ENCODE data around the gene FAM3D. TPM values are rescaled to one million over a fixed set of nuclear protein-coding genes. Genes with fewer than 3 reads are reported as not detected.

The FAM3D gene
- total RNA-seq, 4 donors from 2014 or later, result 1.2 to 4.0 (median 1.4) TPM; not detected in 1

DNA sequence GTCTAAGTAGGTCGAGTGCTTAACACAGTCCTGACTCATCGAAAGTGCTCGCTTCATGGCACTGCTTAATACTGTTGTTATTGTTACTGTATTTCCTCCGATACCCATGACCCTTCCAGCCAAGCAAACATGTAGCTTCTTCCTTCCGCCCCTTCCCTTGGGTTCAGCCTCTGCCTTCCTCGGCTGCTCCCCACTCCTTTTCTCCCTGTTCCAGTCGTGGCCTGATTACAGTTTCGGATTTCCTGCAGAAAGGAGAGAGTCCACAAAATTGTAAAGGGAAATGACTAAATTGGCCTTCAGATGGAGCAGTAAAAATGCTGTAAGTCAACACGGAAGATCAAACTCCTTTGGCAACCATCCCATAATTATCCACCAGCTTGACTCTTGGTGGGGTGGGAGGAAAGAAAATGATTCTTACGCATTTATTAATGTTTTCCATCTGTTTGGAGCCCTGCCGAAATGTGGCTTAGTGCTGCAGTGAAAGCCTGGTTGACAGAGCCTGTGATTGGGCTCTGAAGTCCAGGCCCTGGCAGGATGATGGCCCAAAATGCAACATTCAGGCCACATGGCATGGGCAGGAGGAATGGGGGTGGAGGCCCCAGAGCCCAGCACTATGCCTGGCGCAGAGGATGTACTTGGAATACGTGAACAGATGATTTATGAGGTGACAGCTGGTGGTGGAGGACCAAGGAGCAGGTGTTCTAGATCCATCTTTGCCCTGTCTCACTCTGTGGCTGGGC, 37.6 kb downstream of the FAM3D start:
- DNase-seq (ENCODE audit: low spot score in 2 of 2), result no peak
- peak overlapping the region; percentile 69 for H3K27ac ChIP-seq
- no peak for TF ChIP-seq CTCF (IDR thresholded peaks at IDR 0.05)
- TF ChIP-seq POLR2A (IDR thresholded peaks at IDR 0.05), result no peak
- no peak for TF ChIP-seq EP300 (IDR thresholded peaks at IDR 0.05)
- TF ChIP-seq POLR2AphosphoS5 (IDR thresholded peaks at IDR 0.05), result no peak
- H3K36me3 ChIP-seq, result no peaks in the 10 kb centered on the region
- no peaks in the 10 kb centered on the region for H3K9me3 ChIP-seq
- H3K4me1 ChIP-seq, result peaks cover 27% of the 10 kb centered on the region
- no peaks in the 10 kb centered on the region for H3K27me3 ChIP-seq
- 59% methylated on average over 13 of the region's 13 CpGs for WGBS
- no peak overlapping the region for H3K4me3 ChIP-seq

DNA sequence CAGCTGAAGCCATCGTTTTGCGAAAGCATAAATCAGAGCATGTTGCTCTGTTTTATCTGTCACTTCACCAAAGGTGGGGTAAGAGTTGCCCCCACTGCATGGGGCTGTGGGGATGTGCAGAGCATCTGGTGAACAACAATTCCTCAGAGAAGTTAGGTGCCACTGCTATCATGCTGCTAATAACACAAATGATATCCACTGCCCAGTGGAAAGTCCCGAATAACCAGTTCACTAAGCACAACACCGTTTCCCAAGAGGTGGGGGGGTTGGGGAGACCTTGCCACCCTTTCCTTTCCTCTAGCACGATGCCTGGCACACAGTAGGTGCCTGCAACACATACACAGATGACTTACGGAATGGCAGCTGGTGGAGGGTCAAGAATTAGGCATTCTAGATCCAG, 38.6 kb downstream of the FAM3D start:
- no peak for DNase-seq (ENCODE audit: low spot score in 2 of 2)
- 63% methylated on average over 6 of the region's 6 CpGs for WGBS
- Histone ChIP-seq H3K9me3 (no peaks in the 10 kb centered on the region), H3K27me3 (no peaks in the 10 kb centered on the region), H3K36me3 (no peaks in the 10 kb centered on the region), H3K27ac (peak overlapping the region; percentile 69), H3K4me1 (peaks cover 27% of the 10 kb centered on the region), H3K4me3 (no peak overlapping the region)
- TF ChIP-seq POLR2AphosphoS5 (IDR thresholded peaks at IDR 0.05) (no peak), CTCF (IDR thresholded peaks at IDR 0.05) (no peak), POLR2A (IDR thresholded peaks at IDR 0.05) (no peak), EP300 (IDR thresholded peaks at IDR 0.05) (no peak)

- Histone ChIP-seq H3K27ac (peak overlapping the region; percentile 69), H3K36me3 (no peaks in the 10 kb centered on the region), H3K9me3 (no peaks in the 10 kb centered on the region), H3K4me1 (peaks cover 27% of the 10 kb centered on the region), H3K27me3 (no peaks in the 10 kb centered on the region), H3K4me3 (no peak overlapping the region)
- TF ChIP-seq EP300 (IDR thresholded peaks at IDR 0.05), result no peak
- no peak for TF ChIP-seq POLR2AphosphoS5 (IDR thresholded peaks at IDR 0.05)
- no peak for TF ChIP-seq POLR2A (IDR thresholded peaks at IDR 0.05)
- no peak for TF ChIP-seq CTCF (IDR thresholded peaks at IDR 0.05)
- WGBS, result 54% methylated on average over 2 of the region's 3 CpGs
- DNase-seq (ENCODE audit: low spot score in 2 of 2), result no peak
These were observed 39.0 kb downstream of the FAM3D start for GRCh38 chr3:58627570-58627885.

DNA sequence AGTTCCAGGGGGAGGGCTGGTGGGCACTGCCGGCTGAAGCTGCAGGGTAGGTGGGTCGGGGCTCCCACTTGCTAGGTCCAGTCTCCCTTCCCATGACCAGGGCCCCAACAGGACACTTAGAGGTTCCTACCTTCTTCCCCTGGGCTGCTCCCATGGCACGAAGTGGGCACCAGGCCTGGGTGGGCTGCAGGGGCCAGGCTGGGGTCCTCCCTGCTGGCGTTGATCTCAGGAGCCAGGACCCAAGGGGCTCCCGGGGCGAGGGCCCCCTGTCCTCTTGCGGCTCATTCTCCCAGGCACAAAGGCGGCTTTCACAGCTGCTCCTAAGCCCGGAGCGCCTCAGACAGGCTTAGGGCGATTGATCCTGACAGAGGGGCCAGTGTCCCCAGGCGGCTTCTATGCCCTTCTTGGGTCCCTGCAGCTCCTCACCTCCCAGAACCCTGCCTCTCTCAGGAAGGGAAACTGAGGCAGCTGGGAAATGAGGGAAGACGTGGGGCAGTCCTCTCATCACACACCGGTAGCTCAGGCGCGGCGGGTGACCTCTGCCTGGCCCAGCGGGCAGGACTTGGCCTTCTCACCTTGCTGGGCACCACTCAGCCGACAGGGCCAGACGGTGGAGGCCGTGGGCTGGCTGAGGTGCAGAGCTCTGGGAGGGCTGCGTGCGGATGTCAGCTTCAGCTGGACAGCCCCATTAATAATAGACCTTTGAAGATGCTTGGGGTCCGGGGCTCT, 39.6 kb downstream of the FAM3D start:
- DNase-seq (ENCODE audit: low spot score in 2 of 2), result no peak
- Histone ChIP-seq H3K4me3 (no peak overlapping the region), H3K27ac (no peak overlapping the region), H3K9me3 (no peaks in the 10 kb centered on the region), H3K4me1 (peaks cover 27% of the 10 kb centered on the region), H3K36me3 (no peaks in the 10 kb centered on the region), H3K27me3 (no peaks in the 10 kb centered on the region)
- TF ChIP-seq POLR2A (IDR thresholded peaks at IDR 0.05) (no peak), CTCF (IDR thresholded peaks at IDR 0.05) (no peak), EP300 (IDR thresholded peaks at IDR 0.05) (no peak), POLR2AphosphoS5 (IDR thresholded peaks at IDR 0.05) (no peak)
- WGBS, result 58% methylated on average over 12 of the region's 24 CpGs

GRCh38 chr3:58625196-58625824, 41.3 kb downstream of the FAM3D start:
- Histone ChIP-seq H3K4me1 (peaks cover 26% of the 10 kb centered on the region), H3K27me3 (no peaks in the 10 kb centered on the region), H3K27ac (no peak overlapping the region), H3K9me3 (no peaks in the 10 kb centered on the region), H3K36me3 (no peaks in the 10 kb centered on the region), H3K4me3 (no peak overlapping the region)
- WGBS, result 91% methylated on average over 9 of the region's 9 CpGs
- DNase-seq (ENCODE audit: low spot score in 2 of 2), result no peak
- TF ChIP-seq POLR2AphosphoS5 (IDR thresholded peaks at IDR 0.05), result no peak
- no peak for TF ChIP-seq EP300 (IDR thresholded peaks at IDR 0.05)
- TF ChIP-seq CTCF (IDR thresholded peaks at IDR 0.05), result no peak
- no peak for TF ChIP-seq POLR2A (IDR thresholded peaks at IDR 0.05)
